DND-41 (cell line): ENCODE results near the gene TFB1M.

ENCODE experiments used
- CTCF ChIP-seq: IDR thresholded peaks from 2 replicates; pipeline ENCODE4 v1.5.1; 2012; ENCODE audit warnings: borderline replicate concordance, low read length, moderate library complexity, mild to moderate bottlenecking; ENCODE audit not compliant: poor library complexity, severe bottlenecking; ENCODE audit errors: extremely low read depth
- EZH2 ChIP-seq: IDR thresholded peaks from 3 replicates; pipeline ENCODE4 v1.6.1; 2012; ENCODE audit warnings: borderline replicate concordance, low read depth, mild to moderate bottlenecking, moderate library complexity, low read length, inconsistent platforms; ENCODE audit not compliant: severe bottlenecking

- no peak for TF ChIP-seq CTCF
- no peak for TF ChIP-seq EZH2
Measured at GRCh38 chr6:155245193-155245592, 69.1 kb downstream of the TFB1M start.
